ENCODE data around the gene CEP170.
"Not testable (repeated sequence)": the region's sequence is repeated elsewhere in the genome, so short reads cannot be mapped to it uniquely, and the experiment has no call there.

Gene CEP170

DNA sequence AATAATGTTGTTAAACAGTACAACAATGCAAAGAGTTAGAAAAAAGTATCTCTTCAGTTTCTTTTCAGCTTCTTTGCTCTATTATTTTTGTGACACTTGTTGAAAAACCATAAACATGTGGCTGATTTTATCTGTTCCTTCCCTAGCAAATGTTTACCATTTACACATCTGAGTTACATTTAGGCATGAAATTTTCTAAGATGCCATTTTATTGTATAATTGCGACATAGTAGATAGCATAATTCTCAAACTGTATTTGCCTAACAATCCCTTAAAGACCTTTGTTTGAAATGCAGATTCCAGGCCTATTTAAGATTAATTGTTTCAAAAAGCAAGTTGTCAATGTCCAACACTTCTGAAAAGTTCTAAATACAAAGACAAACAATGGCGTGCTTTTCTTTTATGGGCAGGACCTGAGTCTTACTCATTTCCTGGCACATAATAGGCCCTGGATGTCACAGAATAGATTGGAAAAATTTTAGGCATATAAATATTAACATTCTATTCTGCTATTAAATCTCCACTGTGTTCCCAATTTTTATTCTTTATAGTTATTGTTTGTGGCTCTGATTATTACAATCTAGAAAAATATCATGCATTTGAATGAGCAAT is 81.2 kb downstream of the CEP170 start:
- DNase-seq (ENCODE audit: low spot score) = not testable (repeated sequence)

DNA sequence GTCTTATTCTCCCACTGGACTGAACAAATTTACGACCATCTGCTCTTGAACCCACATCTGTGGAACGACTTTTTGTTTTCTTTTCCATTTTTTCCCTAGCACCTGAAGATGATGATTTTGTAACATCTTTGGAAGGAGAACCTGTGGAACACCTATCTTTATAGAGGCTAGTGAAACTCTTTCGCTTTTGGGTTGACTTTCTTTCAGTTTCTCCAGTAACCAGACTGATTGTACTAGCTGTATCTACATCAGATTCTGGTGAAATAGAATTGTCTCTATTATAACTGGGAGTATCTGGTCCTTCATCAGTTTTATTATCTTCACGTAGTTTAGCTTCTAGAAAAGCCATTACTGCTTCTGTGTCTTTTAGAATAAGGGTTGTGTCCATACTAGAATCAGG is 90.2 kb downstream of the CEP170 start:
- DNase-seq (ENCODE audit: low spot score) = not testable (repeated sequence)

DNA sequence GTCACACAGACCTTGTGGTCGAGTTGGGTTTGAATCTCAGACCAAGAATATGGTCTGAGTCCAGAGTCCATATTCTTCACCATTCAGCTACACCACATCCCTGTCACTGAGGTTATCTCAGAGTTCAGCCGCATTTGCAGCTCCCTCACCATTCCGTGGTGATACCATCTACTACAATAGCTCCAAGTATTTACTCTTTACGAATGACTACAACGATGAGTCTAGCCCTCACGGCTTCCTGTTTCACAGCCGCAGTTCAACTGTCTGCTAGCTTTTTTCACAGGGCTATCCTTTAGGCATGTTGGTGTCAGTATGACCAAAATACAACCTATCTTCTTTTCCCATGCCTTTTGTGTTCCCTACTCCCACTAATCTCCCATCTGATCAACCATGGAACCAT is 104.2 kb downstream of the CEP170 start:
- not testable (repeated sequence) for DNase-seq (ENCODE audit: low spot score)

DNA sequence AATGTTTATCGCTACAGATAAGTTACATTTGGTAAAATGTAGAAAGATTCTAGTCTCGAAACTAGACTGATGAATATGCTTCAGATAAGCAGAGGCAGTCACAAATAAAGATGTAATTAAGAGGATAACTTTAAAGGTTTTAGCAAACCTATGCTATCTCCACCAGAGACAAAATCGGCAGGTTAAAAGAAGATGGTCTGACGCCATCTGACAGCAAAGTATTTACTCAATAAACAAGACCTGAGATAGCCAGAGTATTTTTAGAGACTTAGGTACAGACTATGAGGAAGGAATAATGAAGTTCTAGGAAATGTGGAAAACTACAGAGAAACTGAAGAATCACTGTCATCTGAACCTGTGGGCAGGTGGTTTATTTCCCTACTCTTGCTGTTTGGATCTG is 106.0 kb downstream of the CEP170 start:
- not testable (repeated sequence) for DNase-seq (ENCODE audit: low spot score)

DNA sequence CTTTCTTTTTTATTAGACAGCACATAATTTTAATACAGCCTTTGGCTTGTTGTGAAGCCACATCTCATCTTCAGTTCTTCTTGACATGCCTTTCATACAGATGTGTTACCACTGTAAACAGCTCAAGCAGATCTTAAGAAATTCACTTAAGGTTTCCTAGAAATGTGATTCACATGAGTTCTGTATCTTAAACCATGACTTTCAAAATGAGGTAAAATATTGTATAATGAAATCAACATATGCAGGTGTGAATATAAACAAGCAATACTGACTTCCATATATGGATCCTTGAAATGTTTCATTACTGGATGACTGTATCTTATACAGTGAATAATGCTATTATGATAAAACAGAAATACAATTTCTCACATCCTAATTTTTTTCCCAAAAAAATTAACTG is 107.7 kb downstream of the CEP170 start:
- DNase-seq (ENCODE audit: low spot score) = not testable (repeated sequence)

DNA sequence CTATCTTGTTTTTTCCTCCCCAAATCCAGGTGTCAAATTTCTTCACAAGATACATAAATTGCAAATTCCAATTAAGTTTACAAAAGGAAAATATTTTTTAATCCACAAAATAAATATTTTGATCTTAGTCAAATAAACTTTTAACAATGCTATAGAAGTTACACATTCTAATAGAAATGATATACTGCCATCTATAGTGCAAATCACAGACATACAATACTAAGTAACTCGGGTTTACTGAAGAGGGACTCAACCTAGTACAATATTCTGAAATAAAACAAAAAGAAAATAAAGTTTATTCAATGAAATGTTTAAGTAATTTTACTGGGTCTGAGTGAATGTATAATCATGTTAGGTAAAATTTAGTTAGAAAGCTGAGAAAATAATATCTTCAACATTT is 114.6 kb downstream of the CEP170 start:
- DNase-seq (ENCODE audit: low spot score) = not testable (repeated sequence)

DNA sequence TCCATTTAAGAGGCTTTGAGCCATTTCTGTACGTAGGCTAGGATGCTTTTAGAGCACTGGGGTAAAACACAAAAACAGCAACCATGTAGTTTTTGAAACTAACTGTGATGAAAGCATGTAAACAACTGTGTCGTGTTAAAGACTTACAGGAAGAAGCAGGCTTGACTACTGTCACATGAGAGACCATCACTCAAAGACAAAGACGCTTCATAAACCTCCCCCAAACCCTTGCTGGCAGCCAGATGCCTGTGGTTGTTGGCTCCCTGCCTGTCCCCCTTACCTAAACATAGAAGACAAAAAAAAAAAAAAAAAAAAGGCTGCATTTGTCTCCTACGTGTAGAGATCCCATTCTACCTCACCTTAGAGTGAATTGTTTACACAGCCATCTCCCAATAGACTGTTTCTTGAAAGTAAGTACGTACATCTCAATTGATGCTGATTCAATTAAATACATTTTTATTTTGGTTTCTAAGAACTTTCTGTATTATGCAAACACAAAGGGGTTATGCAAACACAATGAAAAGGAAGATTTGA is 132.1 kb downstream of the CEP170 start:
- DNase-seq (ENCODE audit: low spot score) = not testable (repeated sequence)

DNA sequence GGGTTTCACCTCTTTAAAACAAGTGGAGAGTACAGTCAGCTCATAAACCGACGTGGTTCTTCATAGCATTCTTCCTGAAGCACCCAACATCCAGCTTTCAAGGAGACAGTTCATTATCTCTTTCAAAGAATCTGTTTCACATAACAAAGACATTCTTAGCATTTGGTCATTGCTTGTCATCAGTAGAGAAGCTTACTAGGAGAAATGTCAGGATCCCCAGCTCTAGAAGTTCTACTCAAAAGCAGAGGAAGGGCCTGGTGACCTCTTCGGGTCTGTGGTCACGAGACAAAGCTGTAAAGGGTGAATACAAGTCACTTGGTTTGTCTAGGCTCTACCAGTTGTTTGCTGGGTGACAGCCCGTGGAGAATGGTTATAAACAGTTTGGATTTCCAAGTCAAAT is 133.1 kb downstream of the CEP170 start:
- not testable (repeated sequence) for DNase-seq (ENCODE audit: low spot score)

DNA sequence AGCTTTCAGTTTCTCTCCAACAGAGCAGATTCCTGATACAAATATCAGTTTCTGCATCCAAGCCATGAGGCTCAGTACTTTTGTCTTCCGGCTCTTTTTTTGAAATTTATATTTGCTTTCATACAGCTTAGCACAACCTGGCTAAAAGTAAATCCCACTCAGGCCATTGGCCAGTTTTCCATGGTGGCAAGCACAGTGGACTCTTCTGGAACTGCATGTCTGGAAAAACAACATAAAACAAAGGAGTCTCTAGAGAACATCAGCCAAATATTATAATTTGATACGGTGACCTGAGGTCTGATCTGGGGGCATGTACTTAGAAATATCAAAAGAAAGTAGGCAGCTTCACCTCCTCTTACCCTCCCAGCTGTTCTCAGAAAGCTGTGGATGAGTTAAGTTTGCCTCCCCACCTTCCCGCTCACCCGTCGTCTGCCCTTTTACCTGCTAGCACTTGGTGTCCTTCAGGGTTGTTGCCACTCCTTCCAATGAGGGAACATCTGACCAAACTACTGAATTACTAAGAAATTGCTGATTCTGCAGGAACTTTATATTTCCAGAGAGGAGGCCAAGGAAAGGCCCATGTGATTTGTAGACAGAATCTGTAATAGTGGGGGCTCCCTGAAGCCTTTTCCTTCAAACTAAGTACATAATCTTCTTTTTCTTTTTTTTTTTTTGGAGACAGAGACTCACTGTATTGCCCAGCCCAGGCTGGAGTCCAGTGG is 136.3 kb downstream of the CEP170 start:
- DNase-seq (ENCODE audit: low spot score) = not testable (repeated sequence)

DNA sequence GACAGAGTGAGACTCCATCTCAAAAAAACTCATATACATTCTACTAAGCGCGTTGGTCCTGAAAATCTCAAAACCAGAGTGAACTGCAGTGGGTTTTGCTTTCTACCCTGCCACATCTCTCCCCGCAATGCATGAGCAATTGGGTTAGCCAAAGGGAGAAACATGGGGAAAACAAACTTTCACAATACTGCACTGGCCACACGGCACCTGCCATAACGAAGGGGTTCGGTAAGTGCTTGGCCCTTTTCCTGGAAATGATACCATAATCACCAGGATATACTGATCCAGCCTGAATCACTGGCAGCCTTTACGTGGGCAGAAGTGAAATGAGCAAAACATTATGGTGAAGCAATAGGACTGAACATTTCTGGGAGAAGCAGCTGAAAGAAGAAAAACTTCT is 138.9 kb downstream of the CEP170 start:
- DNase-seq (ENCODE audit: low spot score) = peak; percentile 19

DNA sequence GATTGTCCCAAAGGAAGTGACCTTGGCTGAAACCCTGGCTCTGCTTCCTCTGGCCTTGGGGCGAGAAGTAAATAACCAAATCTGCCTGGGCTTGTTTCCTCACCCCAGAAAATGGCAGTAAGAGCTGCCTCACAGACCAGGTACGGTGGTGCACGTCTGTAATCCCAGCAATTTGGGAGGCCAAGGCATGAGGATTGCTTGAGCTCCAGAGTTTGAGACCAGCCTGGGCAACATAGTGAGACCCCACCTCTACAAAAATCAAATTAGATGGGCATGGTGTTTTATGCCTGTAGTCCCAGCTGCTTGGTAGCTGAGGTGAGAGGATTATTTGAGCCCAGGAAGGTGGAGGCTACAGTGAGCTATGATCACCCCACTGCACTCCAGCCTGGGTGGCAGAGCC is 140.3 kb downstream of the CEP170 start:
- DNase-seq (ENCODE audit: low spot score) = not testable (repeated sequence)

DNA sequence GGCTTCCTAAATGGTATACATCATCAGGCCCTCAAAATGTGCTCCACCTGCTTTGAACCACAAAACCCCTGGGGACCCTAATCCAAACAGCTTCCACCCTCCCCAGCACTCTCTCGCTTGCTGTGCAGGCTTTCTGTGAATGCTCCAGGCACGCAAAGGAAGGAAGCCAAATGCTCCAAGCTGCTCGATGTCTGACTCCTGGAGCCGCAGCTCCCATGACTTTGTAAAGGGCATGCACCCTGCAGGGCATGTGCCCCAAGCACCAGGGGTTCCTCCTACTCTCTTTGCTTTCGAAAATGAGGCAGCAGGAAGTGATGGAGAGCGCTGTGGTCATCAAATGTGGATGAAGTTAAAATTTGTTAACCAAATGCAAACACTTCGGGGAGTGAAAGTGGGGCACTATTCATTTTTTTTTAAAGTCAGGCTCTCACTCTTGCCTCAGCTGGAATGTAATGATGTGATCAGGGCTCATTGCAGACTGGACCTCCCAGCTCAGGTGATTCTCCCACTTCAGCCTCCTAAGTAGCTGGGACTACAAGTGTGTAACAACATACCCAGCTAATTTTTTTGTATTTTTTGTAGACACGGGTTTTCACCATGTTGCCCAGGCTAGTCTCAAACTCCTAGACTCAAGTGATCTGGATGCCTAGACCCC is 140.9 kb downstream of the CEP170 start:
- peak; percentile 15 for DNase-seq (ENCODE audit: low spot score)

DNA sequence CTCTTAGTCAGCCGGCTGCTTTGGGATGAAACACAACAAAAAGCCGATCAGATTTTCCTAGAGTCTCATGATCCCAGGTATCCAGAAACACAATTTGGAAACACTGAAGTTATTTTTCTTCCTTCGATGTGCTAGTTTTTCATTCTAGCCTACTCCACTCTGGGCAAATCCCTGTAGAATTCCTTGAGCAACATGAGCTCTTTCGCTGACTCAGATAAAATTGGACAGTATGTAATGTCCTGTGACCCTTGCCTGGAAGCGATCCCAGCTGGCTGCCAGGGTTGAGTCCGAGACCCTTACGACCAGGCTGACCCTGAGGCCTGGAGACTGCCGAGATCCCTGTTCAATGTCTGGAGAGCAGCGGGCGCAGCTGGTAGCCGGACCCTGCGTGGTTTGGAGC is 147.9 kb downstream of the CEP170 start:
- not testable (repeated sequence) for DNase-seq (ENCODE audit: low spot score)

DNA sequence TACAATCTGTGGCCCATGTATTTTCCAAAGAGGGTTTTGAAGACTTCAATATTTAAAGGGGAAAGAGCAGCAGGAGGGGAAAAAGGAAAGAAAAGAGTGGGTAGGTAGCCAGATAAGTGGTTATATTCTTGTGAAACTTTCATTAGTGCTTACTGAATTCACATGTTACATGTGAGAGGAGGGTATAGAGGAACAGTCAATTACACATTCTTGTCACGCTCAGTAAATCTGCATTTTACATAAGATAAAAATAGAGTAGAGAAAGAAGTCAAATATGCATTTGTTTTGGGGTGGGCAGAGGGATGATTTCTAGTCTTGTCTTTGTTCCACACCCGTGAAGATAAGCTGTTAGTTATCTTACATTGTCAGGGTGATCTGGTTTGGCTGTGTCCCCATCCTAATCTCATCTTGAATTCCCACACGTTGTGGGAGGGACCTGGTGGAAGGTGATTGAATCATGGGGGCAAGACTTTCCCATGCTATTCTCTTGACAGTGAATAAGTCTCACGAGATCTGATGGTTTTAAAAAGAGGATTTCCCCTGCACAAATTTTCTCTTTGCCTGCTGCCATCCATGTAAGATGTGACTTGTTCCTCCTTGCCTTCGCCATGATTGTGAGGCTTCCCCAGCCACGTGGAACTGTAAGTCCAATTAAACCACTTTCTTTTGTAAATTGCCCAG is 149.3 kb downstream of the CEP170 start:
- not testable (repeated sequence) for DNase-seq (ENCODE audit: low spot score)

DNA sequence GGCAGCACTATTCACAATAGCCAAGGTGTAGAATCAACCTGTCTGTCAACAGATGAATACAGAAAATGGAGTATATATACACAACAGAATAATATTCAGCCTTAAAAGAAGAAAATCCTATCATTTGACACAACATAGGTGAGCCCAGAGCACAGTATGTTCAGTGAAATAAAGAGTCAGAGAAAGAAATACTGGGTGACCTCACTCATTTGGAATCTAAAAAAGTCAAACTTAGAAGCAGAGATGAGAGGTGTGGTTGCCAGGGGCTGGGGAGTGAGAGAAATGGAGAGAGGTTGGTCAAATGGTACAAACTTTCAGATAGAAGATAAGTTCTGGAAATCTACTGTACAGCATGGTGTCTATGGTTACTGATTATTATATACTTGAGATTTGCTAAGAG is 150.0 kb downstream of the CEP170 start:
- DNase-seq (ENCODE audit: low spot score) = not testable (repeated sequence)

DNA sequence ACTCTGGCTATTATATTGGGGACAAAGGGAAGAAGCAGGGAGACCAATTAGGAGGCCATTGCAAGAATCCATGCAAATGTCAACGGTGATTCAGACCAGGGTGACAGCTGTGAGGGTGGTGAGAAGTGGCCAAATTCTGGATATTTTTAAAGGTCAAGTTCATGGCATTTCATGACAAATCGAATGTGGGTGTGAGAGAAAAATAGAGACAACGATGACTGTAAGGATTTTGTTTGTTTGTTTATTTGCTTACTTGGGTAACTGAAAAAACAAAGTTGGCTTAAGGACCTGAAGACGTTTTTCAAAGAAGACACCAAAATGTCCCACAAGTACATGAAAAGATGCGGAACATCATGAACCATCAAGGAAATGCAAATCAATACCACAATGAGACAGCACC is 150.6 kb downstream of the CEP170 start:
- not testable (repeated sequence) for DNase-seq (ENCODE audit: low spot score)

DNA sequence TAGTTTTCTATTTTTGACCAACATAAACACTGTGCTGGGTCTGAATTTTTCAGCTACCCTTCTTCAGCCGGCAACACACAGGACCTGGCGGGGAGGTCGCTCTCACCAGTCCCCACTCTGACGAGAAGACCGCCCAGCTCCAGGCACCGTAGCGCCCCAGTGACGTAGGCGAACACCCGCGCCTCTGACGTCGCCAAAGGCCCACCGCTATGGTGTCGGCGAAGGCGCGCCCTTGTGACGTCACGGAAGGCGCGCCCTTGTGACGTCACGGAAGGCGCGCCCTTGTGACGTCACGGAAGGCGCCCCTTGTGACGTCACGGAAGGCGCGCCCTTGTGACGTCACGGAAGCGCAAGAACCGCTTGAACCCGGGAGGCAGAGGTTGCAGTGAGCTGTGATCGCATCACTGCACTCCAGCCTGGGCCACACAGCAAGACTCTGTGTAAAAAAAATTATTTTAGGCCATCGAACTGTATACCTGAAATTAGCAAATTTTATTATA is 153.5 kb downstream of the CEP170 start:
- peak; percentile 83 for DNase-seq (ENCODE audit: low spot score)

DNA sequence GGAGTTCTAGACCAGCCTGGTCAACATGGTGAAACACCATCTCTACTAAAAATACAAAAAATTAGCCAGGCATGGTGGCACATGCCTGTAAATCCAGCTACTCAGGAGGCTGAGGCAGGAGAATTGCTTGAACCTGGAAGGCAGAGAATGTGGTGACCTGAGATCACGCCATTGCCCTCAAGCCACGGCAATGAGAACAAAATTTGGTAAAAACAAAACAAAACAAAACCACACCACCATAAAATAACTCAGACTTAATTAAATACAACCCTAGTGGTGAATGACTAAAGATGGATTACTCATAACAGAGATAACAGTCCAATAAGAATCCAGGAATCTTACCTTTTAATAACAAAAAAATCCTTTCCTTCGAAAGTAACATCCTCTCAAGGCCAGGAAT is 167.7 kb downstream of the CEP170 start:
- DNase-seq (ENCODE audit: low spot score) = not testable (repeated sequence)
